BE2C (cell line): ENCODE results near the gene RNF149.

Experiments
- DNase-seq: peaks from one replicate; pipeline ENCODE4 v3.0.0-alpha.2; 2020
- H3K27me3 ChIP-seq: fragments of 250-450 bp; sonication (Bioruptor Pico); 2 replicates; pipeline ENCODE4 v1.5.1; 2020; ENCODE audit warnings: mild to moderate bottlenecking
- H3K36me3 ChIP-seq: fragments of 250-450 bp; sonication (Bioruptor Pico); 2 replicates; pipeline ENCODE4 v1.5.1; 2020; ENCODE audit warnings: mild to moderate bottlenecking
- H3K4me1 ChIP-seq: fragments of 250-450 bp; sonication (Bioruptor Pico); 2 replicates; pipeline ENCODE4 v1.5.1; 2020
- H3K4me3 ChIP-seq: 2 replicates; pipeline ENCODE4 v1.5.1; 2011; ENCODE audit warnings: low read depth, low read length
- H3K9me3 ChIP-seq: fragments of 250-450 bp; sonication (Bioruptor Pico); 2 replicates; pipeline ENCODE4 v1.5.1; 2020
- TF ChIP-seq, protein P1 (sequence below): IDR thresholded peaks from 2 replicates; pipeline ENCODE4 v1.5.1; 2012; ENCODE audit warnings: mild to moderate bottlenecking, low read depth, low read length

Gene RNF149

DNA sequence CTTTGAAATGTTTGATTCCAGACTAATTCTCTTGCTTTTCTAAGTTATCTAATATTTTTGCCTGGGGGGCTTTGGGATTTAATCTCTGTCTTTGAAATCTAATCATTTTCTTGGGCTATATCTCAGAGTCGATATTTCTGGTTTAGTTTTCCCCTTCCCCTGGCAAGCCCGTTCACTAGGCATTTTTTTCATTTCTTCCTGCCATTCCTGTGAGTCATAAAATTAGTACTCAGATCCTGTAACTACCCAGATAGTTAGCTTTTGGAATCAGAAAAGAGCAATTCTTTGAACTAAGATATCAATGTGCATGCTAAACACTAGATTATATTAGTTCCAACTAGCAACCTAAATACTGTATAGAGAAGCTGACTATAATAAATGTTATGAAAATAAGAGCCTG, 29.4 kb upstream of the RNF149 start:
- no peaks in the 10 kb centered on the region for H3K9me3 ChIP-seq
- TF ChIP-seq, protein P1, sequence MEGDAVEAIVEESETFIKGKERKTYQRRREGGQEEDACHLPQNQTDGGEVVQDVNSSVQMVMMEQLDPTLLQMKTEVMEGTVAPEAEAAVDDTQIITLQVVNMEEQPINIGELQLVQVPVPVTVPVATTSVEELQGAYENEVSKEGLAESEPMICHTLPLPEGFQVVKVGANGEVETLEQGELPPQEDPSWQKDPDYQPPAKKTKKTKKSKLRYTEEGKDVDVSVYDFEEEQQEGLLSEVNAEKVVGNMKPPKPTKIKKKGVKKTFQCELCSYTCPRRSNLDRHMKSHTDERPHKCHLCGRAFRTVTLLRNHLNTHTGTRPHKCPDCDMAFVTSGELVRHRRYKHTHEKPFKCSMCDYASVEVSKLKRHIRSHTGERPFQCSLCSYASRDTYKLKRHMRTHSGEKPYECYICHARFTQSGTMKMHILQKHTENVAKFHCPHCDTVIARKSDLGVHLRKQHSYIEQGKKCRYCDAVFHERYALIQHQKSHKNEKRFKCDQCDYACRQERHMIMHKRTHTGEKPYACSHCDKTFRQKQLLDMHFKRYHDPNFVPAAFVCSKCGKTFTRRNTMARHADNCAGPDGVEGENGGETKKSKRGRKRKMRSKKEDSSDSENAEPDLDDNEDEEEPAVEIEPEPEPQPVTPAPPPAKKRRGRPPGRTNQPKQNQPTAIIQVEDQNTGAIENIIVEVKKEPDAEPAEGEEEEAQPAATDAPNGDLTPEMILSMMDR: no peak
- no peak overlapping the region for H3K4me3 ChIP-seq
- no peaks in the 10 kb centered on the region for H3K27me3 ChIP-seq
- H3K4me1 ChIP-seq: no peaks in the 10 kb centered on the region; the same call in 1 of the 2 replicates
- H3K36me3 ChIP-seq: no peaks in the 10 kb centered on the region
- DNase-seq: no peak

- H3K4me3 ChIP-seq: no peak overlapping the region
- TF ChIP-seq, protein P1: no peak
These were observed 24.6 kb upstream of the RNF149 start for GRCh38 chr2:101332885-101333766.

DNA sequence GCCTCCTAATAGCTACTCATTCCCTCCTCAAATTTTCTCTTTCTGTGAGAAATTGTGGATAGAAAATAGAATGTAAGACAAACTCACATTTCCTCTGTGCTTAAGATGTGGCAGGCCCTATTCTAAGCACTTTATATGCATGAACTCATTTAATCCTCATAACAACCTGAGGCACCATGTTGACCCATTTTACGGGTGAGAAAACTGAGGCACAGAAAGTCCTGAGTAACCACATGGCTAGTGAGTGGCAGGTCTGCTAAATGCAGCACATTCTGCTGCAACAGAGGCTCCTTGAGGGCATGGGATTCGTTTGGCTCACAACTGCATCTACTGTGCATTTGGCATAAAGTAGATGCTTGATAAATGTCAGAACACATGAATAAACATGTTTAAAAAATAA, 22.7 kb upstream of the RNF149 start:
- H3K9me3 ChIP-seq: no peaks in the 10 kb centered on the region
- H3K36me3 ChIP-seq: no peaks in the 10 kb centered on the region
- H3K4me3 ChIP-seq: no peak overlapping the region
- H3K27me3 ChIP-seq: no peaks in the 10 kb centered on the region
- no peaks in the 10 kb centered on the region for H3K4me1 ChIP-seq
- no peak for DNase-seq
- TF ChIP-seq, protein P1: no peak

More at GRCh38 chr2:101332885-101333766, 24.6 kb upstream of the RNF149 start:
- H3K4me1 ChIP-seq: no peaks in the 10 kb centered on the region
- H3K27me3 ChIP-seq: no peaks in the 10 kb centered on the region
- H3K9me3 ChIP-seq: no peaks in the 10 kb centered on the region
- DNase-seq: no peak
- no peaks in the 10 kb centered on the region for H3K36me3 ChIP-seq

- Histone ChIP-seq H3K9me3 (no peaks in the 10 kb centered on the region), H3K4me1 (no peaks in the 10 kb centered on the region), H3K27me3 (no peaks in the 10 kb centered on the region), H3K36me3 (no peaks in the 10 kb centered on the region), H3K4me3 (no peak overlapping the region)
- no peak for DNase-seq
- TF ChIP-seq, protein P1: no peak
These were observed 21.9 kb upstream of the RNF149 start for GRCh38 chr2:101330253-101330933.

DNA sequence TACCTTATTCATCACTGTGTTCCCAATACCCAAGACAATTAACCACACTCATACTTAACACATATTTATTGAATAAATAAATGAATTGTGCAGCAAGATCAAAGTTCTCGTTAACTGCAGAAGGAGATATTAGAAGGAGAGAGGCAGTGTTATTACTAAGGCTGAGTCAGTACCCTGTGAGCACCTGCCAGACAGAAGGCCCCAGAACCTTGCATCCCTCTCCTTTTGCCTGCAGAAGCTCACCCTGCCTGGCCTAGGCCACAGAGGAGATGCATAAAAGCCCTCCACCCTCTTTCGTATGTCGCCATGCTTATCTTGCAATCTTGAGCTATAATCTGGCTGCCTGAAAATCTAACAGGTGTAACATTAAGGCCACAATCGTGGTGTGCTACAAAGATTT, 20.5 kb upstream of the RNF149 start:
- no peaks in the 10 kb centered on the region for H3K4me1 ChIP-seq
- TF ChIP-seq, protein P1: no peak
- no peaks in the 10 kb centered on the region for H3K9me3 ChIP-seq
- no peaks in the 10 kb centered on the region for H3K27me3 ChIP-seq
- no peak for DNase-seq
- no peak overlapping the region for H3K4me3 ChIP-seq
- H3K36me3 ChIP-seq: no peaks in the 10 kb centered on the region
